Endodermal cell (in vitro differentiated cells): ENCODE data around the gene ATP10D. TPM values are rescaled to one million over a fixed set of nuclear protein-coding genes. Genes with fewer than 3 reads are reported as not detected.

Experiments
- DNase-seq: peaks from one replicate; pipeline ENCODE4 v3.0.0-alpha.2; 2017
- H3K27ac ChIP-seq: 2 replicates; pipeline ENCODE4 v1.5.1; 2013; ENCODE audit warnings: mild to moderate bottlenecking, low read depth, low read length, moderate library complexity
- H3K27me3 ChIP-seq: 2 replicates; pipeline ENCODE4 v1.6.1; 2013; ENCODE audit warnings: mild to moderate bottlenecking, low read length, moderate library complexity; ENCODE audit not compliant: insufficient read depth, control insufficient read depth, poor library complexity, severe bottlenecking
- H3K36me3 ChIP-seq: 2 replicates; pipeline ENCODE4 v1.7.0; 2013; ENCODE audit warnings: mild to moderate bottlenecking, low read length, moderate library complexity; ENCODE audit not compliant: control insufficient read depth, insufficient read depth
- H3K4me1 ChIP-seq: one replicate; pipeline ENCODE4 v1.7.0; 2013; ENCODE audit warnings: low read length; ENCODE audit not compliant: control insufficient read depth, insufficient read depth
- H3K4me3 ChIP-seq: 2 replicates; pipeline ENCODE4 v1.5.1; 2013; ENCODE audit warnings: mild to moderate bottlenecking, low read length, moderate library complexity
- H3K9ac ChIP-seq: 2 replicates; pipeline ENCODE4 v1.6.1; 2013; ENCODE audit warnings: mild to moderate bottlenecking, low read length, moderate library complexity; ENCODE audit not compliant: poor library complexity, severe bottlenecking; ENCODE audit errors: extremely low read depth
- H3K9me3 ChIP-seq: 2 replicates; pipeline ENCODE4 v1.6.1; 2013; ENCODE audit warnings: mild to moderate bottlenecking, low read length, moderate library complexity; ENCODE audit not compliant: control insufficient read depth
- H3K27ac Mint-ChIP-seq: 2 replicates; pipeline ENCODE4 v1.8.0; 2020; ENCODE audit warnings: mixed read lengths
- H3K27me3 Mint-ChIP-seq: 2 replicates; pipeline ENCODE4 v1.8.0; 2021; ENCODE audit warnings: mild to moderate bottlenecking, mixed read lengths; ENCODE audit not compliant: insufficient read depth
- H3K36me3 Mint-ChIP-seq: 2 replicates; pipeline ENCODE4 v1.8.0; 2020; ENCODE audit warnings: low read depth, mixed read lengths
- H3K4me1 Mint-ChIP-seq: 2 replicates; pipeline ENCODE4 v1.8.0; 2020; ENCODE audit warnings: mixed read lengths
- H3K4me3 Mint-ChIP-seq: 2 replicates; pipeline ENCODE4 v1.8.0; 2020; ENCODE audit warnings: mild to moderate bottlenecking, moderate library complexity, mixed read lengths
- H3K9me3 Mint-ChIP-seq: 2 replicates; pipeline ENCODE4 v1.8.0; 2020; ENCODE audit warnings: mild to moderate bottlenecking, mixed read lengths
- CTCF ChIP-seq: fragments of 200-600 bp; sonication (generic); conservative IDR thresholded peaks from 2 replicates; pipeline ENCODE4 v1.5.0; 2021; ENCODE audit warnings: antibody characterized with exemption, mild to moderate bottlenecking
- WGBS, 2 experiments: methylation state at CpG; one replicate each; pipeline versions ENCODE4 v1.1.5 to v1.1.7; 2013; ENCODE audit warnings: missing lambda C conversion rate in 2 of 2, mixed read lengths in 1 of 2; ENCODE audit not compliant: insufficient coverage in 1 of 2, insufficient read length in 1 of 2; 5-methylcytosine and 5-hydroxymethylcytosine counted together
- total RNA-seq, 2 donors: library from RNA; stranded (reverse); fragmentation: NEBNext Ultra II Directional in 1 of 2; extraction: Animal tissue kit (Norgen Biotek cat#: 25700) in 1 of 2; gene quantifications; 2 replicates in 1 of 2; 3 replicates in 1 of 2; pipeline ENCODE4 v1.2.1, GENCODE V29; 2021

The ATP10D gene
- total RNA-seq, 2 donors from 2014 or later: 0.27 to 1.1 TPM

- H3K4me1 ChIP-seq: no peaks in the 10 kb centered on the region
- H3K27ac ChIP-seq: no peak overlapping the region
- no peak for TF ChIP-seq CTCF
- Mint-ChIP-seq H3K4me3 (no peak overlapping the region), H3K36me3 (peaks cover 30% of the 10 kb centered on the region), H3K9me3 (no peaks in the 10 kb centered on the region), H3K27me3 (no peaks in the 10 kb centered on the region), H3K27ac (no peak overlapping the region), H3K4me1 (no peaks in the 10 kb centered on the region)
- 83% methylated on average over 4 of the region's 4 CpGs; no CpG with 5 or more reads in 1 of the 2 experiments for WGBS, 2 experiments
- H3K27me3 ChIP-seq: no peaks in the 10 kb centered on the region
- H3K9ac ChIP-seq: no peak overlapping the region
- H3K9me3 ChIP-seq: no peaks in the 10 kb centered on the region
- no peak overlapping the region for H3K4me3 ChIP-seq
- peaks cover 35% of the 10 kb centered on the region for H3K36me3 ChIP-seq
- DNase-seq: no peak
Measured at GRCh38 chr4:47451657-47452056, 33.4 kb upstream of the ATP10D start.

- Mint-ChIP-seq H3K27ac (peak overlapping the region; percentile 84), H3K36me3 (peaks cover 15% of the 10 kb centered on the region), H3K27me3 (no peaks in the 10 kb centered on the region), H3K4me1 (peaks cover 12% of the 10 kb centered on the region), H3K9me3 (no peaks in the 10 kb centered on the region), H3K4me3 (peak overlapping the region; percentile 85)
- Histone ChIP-seq H3K27me3 (no peaks in the 10 kb centered on the region), H3K9ac (peak overlapping the region; percentile 69), H3K27ac (no peak overlapping the region), H3K4me3 (peak overlapping the region; percentile 99), H3K36me3 (peaks cover 20% of the 10 kb centered on the region), H3K9me3 (no peaks in the 10 kb centered on the region), H3K4me1 (no peaks in the 10 kb centered on the region)
- no peak for DNase-seq
- TF ChIP-seq CTCF: no peak
- WGBS, 2 experiments: 11 to 25% methylated on average over 3 to 6 of the region's 6 CpGs
Measured at GRCh38 chr4:47462799-47463234, 22.3 kb upstream of the ATP10D start.

- Histone ChIP-seq H3K27ac (no peak within 1 kb of the TSS), H3K4me1 (no peaks in the 10 kb centered on the region), H3K4me3 (peak within 1 kb of the TSS; percentile 99), H3K36me3 (peaks cover 17% of the 10 kb centered on the region), H3K9me3 (no peaks in the 10 kb centered on the region), H3K9ac (peak within 1 kb of the TSS; percentile 69), H3K27me3 (no peaks in the 10 kb centered on the region)
- Mint-ChIP-seq H3K36me3 (peaks cover 12% of the 10 kb centered on the region), H3K4me3 (peak within 1 kb of the TSS; percentile 85), H3K27me3 (no peaks in the 10 kb centered on the region), H3K9me3 (no peaks in the 10 kb centered on the region), H3K27ac (peak within 1 kb of the TSS; percentile 84), H3K4me1 (peaks cover 12% of the 10 kb centered on the region)
- TF ChIP-seq CTCF: peak; percentile 54
- peak; percentile 99 for DNase-seq
- whole genome bisulfite sequencing, 2 experiments: 0 to 1% methylated on average over 17 to 51 of the region's 51 CpGs
Measured at GRCh38 chr4:47463235-47463956, 21.7 kb upstream of the ATP10D start, which contains the start of gene COMMD8. Gene COMMD8, minus strand, starts transcription at chr4:47463702. Its CDS starts 51 bp downstream, at chr4:47463651.
